ENCODE results near the gene ABR. TPM values are rescaled to one million over a fixed set of nuclear protein-coding genes. Genes with fewer than 3 reads are reported as not detected.

ABR gene
- total and polyA plus RNA-seq, 5 donors from 2014 or later: 13.2 to 116 (median 18.3) TPM

GRCh38 chr17:1043601-1044251, 136.1 kb downstream of the ABR start:
- H3K27me3 ChIP-seq (ENCODE audit: control insufficient read depth, insufficient read depth, low read length): no peaks in the 10 kb centered on the region
- H3K27me3 Mint-ChIP-seq: no peaks in the 10 kb centered on the region
- H3K4me3 Mint-ChIP-seq: no peak overlapping the region
- H3K4me3 ChIP-seq (ENCODE audit: low read depth, low read length): no peak overlapping the region
- no peaks in the 10 kb centered on the region for H3K4me1 ChIP-seq (ENCODE audit: control insufficient read depth, insufficient read depth, low read length, poor library complexity, severe bottlenecking)
- H3K4me1 Mint-ChIP-seq: peaks cover 0 to 6% (median 3%) of the 10 kb centered on the region in 4 donors
- H3K36me3 ChIP-seq (ENCODE audit: control insufficient read depth, insufficient read depth, low read length): peaks cover 20% of the 10 kb centered on the region
- H3K9me3 ChIP-seq (ENCODE audit: control insufficient read depth in 2 of 2, low read length in 2 of 2): no peaks in the 10 kb centered on the region
- ATAC-seq (ENCODE audit: low read depth in 2 of 2): no peak
- no peak overlapping the region for H3K27ac Mint-ChIP-seq
- H3K27ac ChIP-seq (ENCODE audit: insufficient read depth, low read length, poor library complexity, severe bottlenecking): no peak overlapping the region
- no peak for DNase-seq
- no peaks in the 10 kb centered on the region for H3K9me3 Mint-ChIP-seq
- H3K36me3 Mint-ChIP-seq: peaks cover 18% of the 10 kb centered on the region

- ATAC-seq (ENCODE audit: low read depth in 2 of 2) (no peak), DNase-seq (no peak)
- Histone ChIP-seq H3K36me3 (ENCODE audit: control insufficient read depth, insufficient read depth, low read length) (peaks cover 18% of the 10 kb centered on the region), H3K9me3 (ENCODE audit: control insufficient read depth in 2 of 2, low read length in 2 of 2) (no peaks in the 10 kb centered on the region), H3K27ac (ENCODE audit: insufficient read depth, low read length, poor library complexity, severe bottlenecking) (no peak overlapping the region), H3K4me3 (ENCODE audit: low read depth, low read length) (no peak overlapping the region), H3K4me1 (ENCODE audit: control insufficient read depth, insufficient read depth, low read length, poor library complexity, severe bottlenecking) (no peaks in the 10 kb centered on the region), H3K27me3 (ENCODE audit: control insufficient read depth, insufficient read depth, low read length) (no peaks in the 10 kb centered on the region)
- Mint-ChIP-seq H3K27ac (no peak overlapping the region), H3K27me3 (no peaks in the 10 kb centered on the region), H3K36me3 (peaks cover 18% of the 10 kb centered on the region), H3K4me1 (peaks cover 0 to 6% (median 3%) of the 10 kb centered on the region in 4 donors), H3K4me3 (no peak overlapping the region), H3K9me3 (no peaks in the 10 kb centered on the region)
These were observed 137.3 kb downstream of the ABR start for GRCh38 chr17:1042486-1042885.

- H3K27ac ChIP-seq (ENCODE audit: insufficient read depth, low read length, poor library complexity, severe bottlenecking): no peak overlapping the region
- Mint-ChIP-seq H3K27ac (no peak overlapping the region), H3K4me3 (no peak overlapping the region), H3K27me3 (no peaks in the 10 kb centered on the region), H3K36me3 (peaks cover 18% of the 10 kb centered on the region), H3K4me1 (peaks cover 0 to 8% (median 3%) of the 10 kb centered on the region in 4 donors), H3K9me3 (no peaks in the 10 kb centered on the region)
- ATAC-seq (ENCODE audit: low read depth in 2 of 2) (no peak), DNase-seq (no peak)
- peaks cover 18% of the 10 kb centered on the region for H3K36me3 ChIP-seq (ENCODE audit: control insufficient read depth, insufficient read depth, low read length)
- no peaks in the 10 kb centered on the region for H3K9me3 ChIP-seq (ENCODE audit: control insufficient read depth in 2 of 2, low read length in 2 of 2)
- H3K4me3 ChIP-seq (ENCODE audit: low read depth, low read length): no peak overlapping the region
- H3K27me3 ChIP-seq (ENCODE audit: control insufficient read depth, insufficient read depth, low read length): no peaks in the 10 kb centered on the region
- H3K4me1 ChIP-seq (ENCODE audit: control insufficient read depth, insufficient read depth, low read length, poor library complexity, severe bottlenecking): no peaks in the 10 kb centered on the region
These were observed 138.0 kb downstream of the ABR start for GRCh38 chr17:1041746-1042145.

- no peak overlapping the region for H3K4me3 Mint-ChIP-seq
- ATAC-seq (ENCODE audit: low read depth in 2 of 2) (no peak), DNase-seq (no peak)
- no peak overlapping the region for H3K27ac ChIP-seq (ENCODE audit: insufficient read depth, low read length, poor library complexity, severe bottlenecking)
- no peak overlapping the region for H3K4me3 ChIP-seq (ENCODE audit: low read depth, low read length)
- peaks cover 18% of the 10 kb centered on the region for H3K36me3 Mint-ChIP-seq
- H3K27me3 ChIP-seq (ENCODE audit: control insufficient read depth, insufficient read depth, low read length): no peaks in the 10 kb centered on the region
- no peak overlapping the region for H3K27ac Mint-ChIP-seq
- no peaks in the 10 kb centered on the region for H3K4me1 ChIP-seq (ENCODE audit: control insufficient read depth, insufficient read depth, low read length, poor library complexity, severe bottlenecking)
- no peaks in the 10 kb centered on the region for H3K9me3 ChIP-seq (ENCODE audit: control insufficient read depth in 2 of 2, low read length in 2 of 2)
- no peaks in the 10 kb centered on the region for H3K9me3 Mint-ChIP-seq
- peaks cover 12% of the 10 kb centered on the region for H3K36me3 ChIP-seq (ENCODE audit: control insufficient read depth, insufficient read depth, low read length)
- no peaks in the 10 kb centered on the region for H3K27me3 Mint-ChIP-seq
- peaks cover 0 to 10% (median 3%) of the 10 kb centered on the region in 4 donors for H3K4me1 Mint-ChIP-seq
These were observed 139.6 kb downstream of the ABR start for GRCh38 chr17:1040216-1040600.

GRCh38 chr17:1039511-1040215, 140.1 kb downstream of the ABR start:
- DNase-seq: no peak
- H3K27ac Mint-ChIP-seq: no peak overlapping the region

GRCh38 chr17:1039123-1039507, 140.7 kb downstream of the ABR start:
- Mint-ChIP-seq H3K4me1 (peaks cover 0 to 4% (median 0%) of the 10 kb centered on the region in 4 donors), H3K27me3 (no peaks in the 10 kb centered on the region), H3K27ac (no peak overlapping the region), H3K9me3 (no peaks in the 10 kb centered on the region), H3K36me3 (peaks cover 14% of the 10 kb centered on the region), H3K4me3 (no peak overlapping the region)
- no peaks in the 10 kb centered on the region for H3K4me1 ChIP-seq (ENCODE audit: control insufficient read depth, insufficient read depth, low read length, poor library complexity, severe bottlenecking)
- no peak for ATAC-seq (ENCODE audit: low read depth in 2 of 2)
- no peaks in the 10 kb centered on the region for H3K27me3 ChIP-seq (ENCODE audit: control insufficient read depth, insufficient read depth, low read length)
- H3K36me3 ChIP-seq (ENCODE audit: control insufficient read depth, insufficient read depth, low read length): peaks cover 12% of the 10 kb centered on the region
- no peak overlapping the region for H3K27ac ChIP-seq (ENCODE audit: insufficient read depth, low read length, poor library complexity, severe bottlenecking)
- no peak for DNase-seq
- H3K9me3 ChIP-seq (ENCODE audit: control insufficient read depth in 2 of 2, low read length in 2 of 2): no peaks in the 10 kb centered on the region
- H3K4me3 ChIP-seq (ENCODE audit: low read depth, low read length): no peak overlapping the region

More at GRCh38 chr17:1039511-1040215, 140.1 kb downstream of the ABR start:
- Histone ChIP-seq H3K27ac (ENCODE audit: insufficient read depth, low read length, poor library complexity, severe bottlenecking) (no peak overlapping the region), H3K36me3 (ENCODE audit: control insufficient read depth, insufficient read depth, low read length) (peaks cover 12% of the 10 kb centered on the region), H3K4me1 (ENCODE audit: control insufficient read depth, insufficient read depth, low read length, poor library complexity, severe bottlenecking) (no peaks in the 10 kb centered on the region), H3K4me3 (ENCODE audit: low read depth, low read length) (no peak overlapping the region), H3K9me3 (ENCODE audit: control insufficient read depth in 2 of 2, low read length in 2 of 2) (no peaks in the 10 kb centered on the region), H3K27me3 (ENCODE audit: control insufficient read depth, insufficient read depth, low read length) (no peaks in the 10 kb centered on the region)
- Mint-ChIP-seq H3K9me3 (no peaks in the 10 kb centered on the region), H3K36me3 (peaks cover 13% of the 10 kb centered on the region), H3K4me1 (peaks cover 0 to 6% (median under 1%) of the 10 kb centered on the region in 4 donors), H3K27me3 (no peaks in the 10 kb centered on the region), H3K4me3 (no peak overlapping the region)
- ATAC-seq (ENCODE audit: low read depth in 2 of 2): no peak

GRCh38 chr17:1038459-1039122, 141.2 kb downstream of the ABR start:
- Mint-ChIP-seq H3K4me3 (no peak overlapping the region), H3K36me3 (peaks cover 19% of the 10 kb centered on the region), H3K27ac (no peak overlapping the region), H3K27me3 (no peaks in the 10 kb centered on the region), H3K4me1 (peaks cover 0 to 4% (median 0%) of the 10 kb centered on the region in 4 donors), H3K9me3 (no peaks in the 10 kb centered on the region)
- no peaks in the 10 kb centered on the region for H3K9me3 ChIP-seq (ENCODE audit: control insufficient read depth in 2 of 2, low read length in 2 of 2)
- no peaks in the 10 kb centered on the region for H3K4me1 ChIP-seq (ENCODE audit: control insufficient read depth, insufficient read depth, low read length, poor library complexity, severe bottlenecking)
- ATAC-seq (ENCODE audit: low read depth in 2 of 2) (no peak), DNase-seq (no peak)
- no peak overlapping the region for H3K4me3 ChIP-seq (ENCODE audit: low read depth, low read length)
- peaks cover 12% of the 10 kb centered on the region for H3K36me3 ChIP-seq (ENCODE audit: control insufficient read depth, insufficient read depth, low read length)
- H3K27me3 ChIP-seq (ENCODE audit: control insufficient read depth, insufficient read depth, low read length): no peaks in the 10 kb centered on the region
- no peak overlapping the region for H3K27ac ChIP-seq (ENCODE audit: insufficient read depth, low read length, poor library complexity, severe bottlenecking)
